ENCODE measurements around the gene OR2A42.
"Not testable (repeated sequence)": the region's sequence is repeated elsewhere in the genome, so short reads cannot be mapped to it uniquely, and the experiment has no call there.

- not testable (repeated sequence) for TF ChIP-seq CTCF, POLR2A (IDR thresholded peaks at IDR 0.05)
Observed at GRCh38 chr7:144187848-144188247, 51.6 kb downstream of the OR2A42 start.

All from stomach (tissue), 4 donors.